GM12891 (cell line): ENCODE measurements around the gene CDK2.
"Not testable (repeated sequence)": the region's sequence is repeated elsewhere in the genome, so short reads cannot be mapped to it uniquely, and the experiment has no call there.

ENCODE experiments used
- DNase-seq: peaks from one replicate; pipeline ENCODE4 v3.0.0; 2011; ENCODE audit warnings: low spot score; ENCODE audit not compliant: insufficient read length
- FAIRE-seq: peaks from 2 replicates; lab custom pipeline; 2011; peaks lifted over from hg19 to GRCh38; lab: Jason Lieb, UNC
- PAX5 ChIP-seq: IDR thresholded peaks from 2 replicates; pipeline ENCODE4 v1.6.1; 2011; ENCODE audit warnings: low read length, moderate library complexity, mild to moderate bottlenecking; ENCODE audit not compliant: insufficient read depth, severe bottlenecking
- POLR2A ChIP-seq: IDR thresholded peaks from 2 replicates; pipeline ENCODE4 v1.6.1; 2011; ENCODE audit warnings: low read depth, low read length, control low read depth
- POLR2AphosphoS5 ChIP-seq: IDR thresholded peaks from 2 replicates; pipeline ENCODE4 v1.6.1; 2011; ENCODE audit warnings: low read depth, low read length, control low read depth
- POU2F2 ChIP-seq: IDR thresholded peaks from 2 replicates; pipeline ENCODE4 v1.6.1; 2011; ENCODE audit warnings: low read depth, mild to moderate bottlenecking, control low read depth, low read length, moderate library complexity
- SPI1 ChIP-seq: IDR thresholded peaks from 2 replicates; pipeline ENCODE4 v1.6.1; 2011; ENCODE audit warnings: low read depth, low read length, control low read depth
- TAF1 ChIP-seq: IDR thresholded peaks from 2 replicates; pipeline ENCODE4 v1.6.1; 2011; ENCODE audit warnings: low read depth, low read length, control low read depth

Gene CDK2

GRCh38 chr12:55993230-55993853, 26.7 kb downstream of the CDK2 start:
- FAIRE-seq (no peak), DNase-seq (no peak)
- no peak for TF ChIP-seq POLR2A
- TF ChIP-seq SPI1: no peak
- no peak for TF ChIP-seq POU2F2
- no peak for TF ChIP-seq TAF1
- TF ChIP-seq POLR2AphosphoS5: no peak
- no peak for TF ChIP-seq PAX5

- FAIRE-seq (no peak), DNase-seq (no peak)
- no peak for TF ChIP-seq POLR2AphosphoS5
These were observed 28.7 kb downstream of the CDK2 start for GRCh38 chr12:55995366-55995765.

GRCh38 chr12:55996201-55996714, 29.6 kb downstream of the CDK2 start:
- DNase-seq: peak; percentile 44
- peak; percentile 74 for FAIRE-seq

GRCh38 chr12:55996715-55997534, 30.3 kb downstream of the CDK2 start, which contains the start of gene SUOX:
TSS of gene SUOX (plus strand) at chr12:55997276. CDS start at chr12:56002222, 4,946 bp downstream.
- TF ChIP-seq POLR2AphosphoS5: peak; percentile 50; the same call in 1 of the 2 replicates
- TF ChIP-seq POLR2A: 0 out of 2 replicates have a peak, but pooled peaks have one; percentile 12
- no peak for TF ChIP-seq PAX5
- DNase-seq (peak; percentile 96), FAIRE-seq (peak; percentile 98)

More at GRCh38 chr12:55996201-55996714, 29.6 kb downstream of the CDK2 start:
- TF ChIP-seq POLR2A (no peak), SPI1 (no peak), PAX5 (no peak), TAF1 (no peak), POLR2AphosphoS5 (no peak), POU2F2 (no peak)

GRCh38 chr12:55997535-55997859, 30.9 kb downstream of the CDK2 start:
- TF ChIP-seq POLR2A (no peak), PAX5 (no peak), POLR2AphosphoS5 (no peak), TAF1 (no peak), POU2F2 (no peak), SPI1 (no peak)
- DNase-seq (no peak), FAIRE-seq (peak; percentile 62)

- not testable (repeated sequence) for DNase-seq, FAIRE-seq
These were observed 32.9 kb downstream of the CDK2 start for GRCh38 chr12:55999522-55999921.

- FAIRE-seq: not testable (repeated sequence)
These were observed 33.4 kb downstream of the CDK2 start for GRCh38 chr12:55999999-56000540.

GRCh38 chr12:56001487-56002100, 35.0 kb downstream of the CDK2 start:
- TF ChIP-seq SPI1 (no peak), POLR2A (no peak), POU2F2 (no peak), POLR2AphosphoS5 (no peak), TAF1 (no peak), PAX5 (no peak)
- FAIRE-seq (no peak), DNase-seq (no peak)

More at GRCh38 chr12:55999999-56000540, 33.4 kb downstream of the CDK2 start:
- not testable (repeated sequence) for DNase-seq

GRCh38 chr12:56003376-56003775, 36.7 kb downstream of the CDK2 start:
- DNase-seq, FAIRE-seq: not testable (repeated sequence)

GRCh38 chr12:56004211-56004610, 37.6 kb downstream of the CDK2 start:
- TF ChIP-seq TAF1 (no peak), POLR2A (no peak), POLR2AphosphoS5 (no peak), POU2F2 (no peak), SPI1 (no peak), PAX5 (no peak)
- DNase-seq (no peak), FAIRE-seq (no peak)
